ENCODE data around the gene FLT3.
A peak's percentile ranks its signal among the peaks of the same experiment; 100 is the strongest.
"Not testable (repeated sequence)": the region's sequence is repeated elsewhere in the genome, so short reads cannot be mapped to it uniquely, and the experiment has no call there.

The FLT3 gene

GRCh38 chr13:28100150-28101121 is at the start of gene FLT3:
Gene FLT3, minus strand, starts transcription at chr13:28100576. Its CDS starts 66 bp downstream, at chr13:28100510.
- peak; percentile 25 for DNase-seq (ENCODE audit: low read depth, low spot score)

- no peak for DNase-seq (ENCODE audit: low read depth, low spot score)
Measured at GRCh38 chr13:28147495-28147894, 47.1 kb upstream of the FLT3 start.

GRCh38 chr13:28145049-28145448 is 44.7 kb upstream of the FLT3 start:
- DNase-seq (ENCODE audit: low read depth, low spot score): no peak

- not testable (repeated sequence) for DNase-seq (ENCODE audit: low read depth, low spot score)
Measured at GRCh38 chr13:28141542-28141941, 41.2 kb upstream of the FLT3 start.

- DNase-seq (ENCODE audit: low read depth, low spot score): no peak
Measured at GRCh38 chr13:28140433-28141125, 40.2 kb upstream of the FLT3 start.

GRCh38 chr13:28138756-28139470 is 38.5 kb upstream of the FLT3 start:
- peak; percentile 67 for DNase-seq (ENCODE audit: low read depth, low spot score)

GRCh38 chr13:28138012-28138755 is 37.8 kb upstream of the FLT3 start, which contains the start of gene PAN3:
Gene PAN3, plus strand, starts transcription at chr13:28138545. Its CDS starts 113 bp downstream, at chr13:28138658.
- peak; percentile 75 for DNase-seq (ENCODE audit: low read depth, low spot score)

- DNase-seq (ENCODE audit: low read depth, low spot score): no peak
Measured at GRCh38 chr13:28137596-28137995, 37.2 kb upstream of the FLT3 start.

- no peak for DNase-seq (ENCODE audit: low read depth, low spot score)
Measured at GRCh38 chr13:28136916-28137315, 36.5 kb upstream of the FLT3 start.

- no peak for DNase-seq (ENCODE audit: low read depth, low spot score)
Measured at GRCh38 chr13:28131646-28132045, 31.3 kb upstream of the FLT3 start.

- no peak for DNase-seq (ENCODE audit: low read depth, low spot score)
Measured at GRCh38 chr13:28129911-28130693, 29.7 kb upstream of the FLT3 start.

GRCh38 chr13:28128926-28129325 is 28.6 kb upstream of the FLT3 start:
- DNase-seq (ENCODE audit: low read depth, low spot score): no peak

- no peak for DNase-seq (ENCODE audit: low read depth, low spot score)
Measured at GRCh38 chr13:28128030-28128429, 27.7 kb upstream of the FLT3 start.

- no peak for DNase-seq (ENCODE audit: low read depth, low spot score)
Measured at GRCh38 chr13:28121224-28121623, 20.8 kb upstream of the FLT3 start.

GRCh38 chr13:28120317-28120716 is 19.9 kb upstream of the FLT3 start:
- DNase-seq (ENCODE audit: low read depth, low spot score): no peak

GRCh38 chr13:28117689-28118377 is 17.5 kb upstream of the FLT3 start:
- DNase-seq (ENCODE audit: low read depth, low spot score): no peak

- no peak for DNase-seq (ENCODE audit: low read depth, low spot score)
Measured at GRCh38 chr13:28116736-28117135, 16.4 kb upstream of the FLT3 start.

GRCh38 chr13:28110414-28110813 is 10.0 kb upstream of the FLT3 start:
- no peak for DNase-seq (ENCODE audit: low read depth, low spot score)

GRCh38 chr13:28106976-28107375 is 6.6 kb upstream of the FLT3 start:
- no peak for DNase-seq (ENCODE audit: low read depth, low spot score)

GRCh38 chr13:28101886-28102285 is 1.5 kb upstream of the FLT3 start:
- not testable (repeated sequence) for DNase-seq (ENCODE audit: low read depth, low spot score)
